Fibroblast of skin of abdomen (primary cell): Measurements from ENCODE around the gene OXA1L.
"Not testable (repeated sequence)": the region's sequence is repeated elsewhere in the genome, so short reads cannot be mapped to it uniquely, and the experiment has no call there.

ENCODE experiments used
- DNase-seq: peaks from one replicate; pipeline ENCODE4 v3.0.0-alpha.2; 2013

Gene OXA1L

GRCh38 chr14:22769369-22769768, 2.9 kb downstream of the OXA1L start:
- no peak for DNase-seq

GRCh38 chr14:22770481-22771187, 4.1 kb downstream of the OXA1L start:
- no peak for DNase-seq

GRCh38 chr14:22772725-22773124, 6.2 kb downstream of the OXA1L start:
- no peak for DNase-seq

GRCh38 chr14:22773162-22774010, 6.9 kb downstream of the OXA1L start:
- DNase-seq = no peak

DNA sequence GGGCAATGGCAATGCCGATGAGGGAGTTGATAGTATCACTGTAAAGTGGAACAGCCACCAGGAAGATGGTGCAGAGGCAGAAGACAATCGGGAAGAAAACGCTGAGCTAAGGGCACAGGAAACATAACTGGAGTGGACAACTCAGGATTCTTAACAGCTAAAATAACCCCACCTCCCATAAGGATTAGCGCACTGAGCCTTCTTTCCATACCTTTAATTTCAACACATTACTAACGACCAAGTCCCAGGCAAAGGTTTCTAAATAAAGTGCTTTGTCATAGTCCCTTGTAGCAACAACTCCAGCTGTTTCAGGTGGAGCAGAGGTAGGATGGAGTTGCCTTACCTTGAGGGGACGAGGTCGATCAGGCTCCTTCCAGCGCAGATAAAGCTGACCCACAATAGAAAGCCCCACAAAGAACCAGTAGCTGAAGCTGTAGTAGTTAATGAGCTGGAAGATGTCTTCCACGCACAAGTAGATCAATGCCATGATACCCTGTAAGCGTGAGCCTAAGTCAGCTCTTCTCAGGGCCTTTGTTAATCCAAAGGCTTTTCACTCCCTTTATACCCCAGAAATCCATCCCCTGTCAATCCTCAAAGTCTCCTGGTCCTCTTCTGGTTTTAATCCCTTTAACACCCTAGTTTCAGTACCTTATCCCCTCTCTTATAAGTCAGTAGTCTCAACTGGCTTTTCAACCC, 7.7 kb downstream of the OXA1L start:
- no peak for DNase-seq

GRCh38 chr14:22776215-22776614, 9.7 kb downstream of the OXA1L start:
- no peak for DNase-seq

- DNase-seq = not testable (repeated sequence)
These were observed 10.4 kb downstream of the OXA1L start for GRCh38 chr14:22776849-22777248.

- no peak for DNase-seq
These were observed 11.6 kb downstream of the OXA1L start for GRCh38 chr14:22778084-22778483.

GRCh38 chr14:22780105-22780679, 13.7 kb downstream of the OXA1L start:
- DNase-seq = no peak

DNA sequence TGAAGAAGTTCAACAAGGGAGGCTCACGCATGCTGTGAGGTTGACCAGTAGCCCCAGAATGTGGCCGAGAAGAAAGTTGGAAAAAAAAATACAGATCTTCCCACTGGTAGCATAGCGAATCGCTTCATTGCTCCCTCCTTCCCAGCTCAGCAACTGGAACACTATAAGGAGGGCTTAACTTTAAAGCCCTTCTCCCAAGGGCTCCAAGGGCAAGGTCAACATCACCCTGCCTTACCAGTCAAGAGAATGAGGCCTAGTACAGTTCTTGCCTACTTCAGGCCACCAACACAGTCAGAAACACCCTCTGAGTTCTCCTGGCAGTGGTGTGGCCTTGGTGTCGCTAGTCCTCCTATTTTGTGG, 14.4 kb downstream of the OXA1L start:
- no peak for DNase-seq

DNA sequence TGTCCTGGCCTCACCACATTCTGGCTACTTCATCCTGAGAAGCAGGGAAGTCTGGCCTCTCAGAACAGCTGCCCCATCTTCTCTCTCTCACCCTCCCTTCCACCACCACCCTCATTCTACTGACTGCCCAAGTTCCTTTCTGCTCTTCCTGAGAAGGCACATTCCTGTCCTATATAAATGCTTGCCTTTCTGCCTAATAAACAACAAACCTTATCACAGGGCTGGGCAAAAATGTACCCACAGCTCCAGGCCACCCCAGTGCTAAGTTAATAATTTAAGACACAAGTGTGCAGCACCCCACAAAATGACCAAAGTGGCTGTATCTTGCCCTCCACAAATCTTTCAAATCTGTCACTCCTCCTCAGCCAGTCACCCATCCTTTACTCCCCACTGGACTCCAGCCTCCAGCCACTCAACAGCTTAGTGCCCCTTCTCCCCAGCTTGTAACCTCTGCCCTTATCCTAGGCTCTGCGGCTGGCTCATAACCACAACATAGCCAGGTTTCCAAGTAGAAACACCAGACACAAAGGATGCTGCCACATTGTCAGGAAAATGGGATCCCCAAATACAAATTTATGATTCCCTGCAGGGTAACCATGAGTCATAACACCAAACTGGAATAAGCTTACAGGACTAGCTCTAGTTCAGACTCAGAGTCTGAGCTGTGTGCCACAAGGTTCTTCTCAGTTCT, 15.0 kb downstream of the OXA1L start:
- DNase-seq = peak; percentile 20

DNA sequence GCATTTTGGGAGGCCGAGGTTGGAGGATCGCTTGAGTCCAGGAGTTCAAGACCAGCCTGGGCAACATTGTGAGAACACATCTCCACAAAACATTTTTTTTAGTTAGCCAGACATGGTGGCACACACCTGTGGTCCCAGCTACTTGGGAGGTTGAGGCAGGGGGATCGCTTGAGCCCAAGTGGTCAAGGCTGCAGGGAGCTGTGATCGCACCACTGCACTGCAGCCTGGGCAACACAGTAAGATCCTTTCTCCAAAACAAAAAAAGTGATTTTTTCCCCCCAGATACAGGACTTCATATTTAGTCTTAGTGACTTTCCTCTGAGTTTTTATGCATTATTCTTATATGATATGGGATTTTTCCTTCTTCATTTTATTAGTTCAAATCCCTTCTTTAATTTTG, 20.2 kb downstream of the OXA1L start:
- no peak for DNase-seq

- DNase-seq = peak; percentile 62
These were observed 24.8 kb downstream of the OXA1L start for GRCh38 chr14:22791301-22791700.

DNA sequence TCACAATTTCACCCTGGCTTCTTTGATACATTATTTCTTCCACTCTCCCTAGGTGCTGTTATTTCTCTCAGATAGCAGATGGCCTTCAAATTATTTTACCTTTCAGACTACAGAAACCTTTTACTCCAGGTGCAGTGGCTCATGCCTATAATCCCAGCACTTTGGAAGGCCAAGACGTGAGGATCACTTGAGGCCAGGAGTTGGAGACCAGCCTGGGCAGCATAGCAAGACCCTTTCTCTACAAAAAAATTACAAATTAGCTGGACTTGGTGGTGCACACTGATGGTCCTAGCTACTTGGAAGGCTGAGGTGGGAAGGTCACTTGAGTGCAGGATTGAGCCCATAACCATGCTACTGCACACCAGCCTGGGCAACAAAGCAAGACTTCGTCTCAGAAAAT, 25.7 kb downstream of the OXA1L start:
- no peak for DNase-seq

- not testable (repeated sequence) for DNase-seq
These were observed 27.1 kb downstream of the OXA1L start for GRCh38 chr14:22793550-22793949.

DNA sequence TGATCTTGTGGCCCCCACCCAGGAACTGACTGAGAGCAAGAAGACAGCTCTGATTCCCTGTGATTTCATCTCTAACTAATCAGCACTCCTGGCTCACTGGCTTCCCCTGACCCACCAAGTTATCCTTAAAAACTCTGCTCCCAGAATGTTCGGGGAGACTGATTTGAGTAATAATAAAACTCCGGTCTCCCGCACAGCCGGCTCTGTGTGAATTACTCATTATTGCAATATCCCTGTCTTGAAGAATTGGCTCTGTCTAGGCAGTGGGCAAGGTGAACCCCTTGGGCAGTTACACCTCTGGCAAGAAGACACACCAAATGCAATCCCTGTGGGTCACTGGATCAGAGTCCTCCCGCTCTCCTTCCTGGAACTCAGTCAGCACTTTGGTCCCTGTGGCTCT, 27.5 kb downstream of the OXA1L start:
- no peak for DNase-seq

DNA sequence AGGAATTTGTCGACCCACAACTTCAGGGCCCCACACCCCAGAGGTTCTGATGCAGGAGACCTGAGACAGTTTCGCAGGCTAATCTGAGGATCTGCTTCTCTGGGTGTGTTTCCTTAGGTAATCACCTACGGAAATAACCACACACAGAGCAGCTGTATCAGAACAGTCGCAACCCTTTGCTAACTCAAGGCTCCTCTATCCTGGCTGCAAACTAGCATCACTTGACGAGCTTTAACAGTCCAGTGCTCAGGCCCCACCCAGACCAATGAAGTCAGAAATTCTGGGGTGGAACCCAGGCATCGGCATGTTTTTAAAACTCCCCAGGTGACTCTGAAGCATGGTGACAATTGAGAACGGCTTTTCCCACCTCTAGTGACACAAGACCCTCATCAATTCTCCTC, 28.1 kb downstream of the OXA1L start:
- no peak for DNase-seq

DNA sequence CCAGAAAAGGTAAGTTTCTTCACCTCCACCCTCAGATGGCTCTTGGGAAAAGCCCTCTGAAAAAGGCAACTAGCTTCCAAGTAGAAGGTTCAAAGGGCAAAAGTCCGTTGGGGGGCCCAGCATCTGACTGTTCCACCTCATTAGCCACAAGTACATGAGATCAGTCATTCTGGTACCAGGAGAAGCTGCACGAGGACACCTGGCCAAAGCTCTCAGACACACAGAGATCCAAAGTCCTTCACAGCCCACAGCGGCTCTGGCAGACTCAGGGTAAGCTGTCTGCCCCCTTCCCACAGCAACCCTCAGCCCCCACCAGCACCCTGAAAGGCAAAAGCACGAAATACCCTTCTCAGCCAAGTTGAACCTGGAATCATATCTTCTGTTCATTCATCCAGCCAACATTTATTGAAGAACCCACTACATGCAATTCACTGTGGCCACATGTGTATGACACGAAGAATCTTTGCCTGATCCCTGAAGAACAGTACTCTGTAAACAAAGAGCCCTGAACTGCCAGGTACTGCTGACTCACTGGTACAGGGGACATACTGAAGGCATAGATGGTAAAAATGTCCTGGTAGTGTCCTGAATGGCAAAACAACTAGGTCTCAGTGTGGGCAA, 29.7 kb downstream of the OXA1L start:
- DNase-seq = no peak

DNA sequence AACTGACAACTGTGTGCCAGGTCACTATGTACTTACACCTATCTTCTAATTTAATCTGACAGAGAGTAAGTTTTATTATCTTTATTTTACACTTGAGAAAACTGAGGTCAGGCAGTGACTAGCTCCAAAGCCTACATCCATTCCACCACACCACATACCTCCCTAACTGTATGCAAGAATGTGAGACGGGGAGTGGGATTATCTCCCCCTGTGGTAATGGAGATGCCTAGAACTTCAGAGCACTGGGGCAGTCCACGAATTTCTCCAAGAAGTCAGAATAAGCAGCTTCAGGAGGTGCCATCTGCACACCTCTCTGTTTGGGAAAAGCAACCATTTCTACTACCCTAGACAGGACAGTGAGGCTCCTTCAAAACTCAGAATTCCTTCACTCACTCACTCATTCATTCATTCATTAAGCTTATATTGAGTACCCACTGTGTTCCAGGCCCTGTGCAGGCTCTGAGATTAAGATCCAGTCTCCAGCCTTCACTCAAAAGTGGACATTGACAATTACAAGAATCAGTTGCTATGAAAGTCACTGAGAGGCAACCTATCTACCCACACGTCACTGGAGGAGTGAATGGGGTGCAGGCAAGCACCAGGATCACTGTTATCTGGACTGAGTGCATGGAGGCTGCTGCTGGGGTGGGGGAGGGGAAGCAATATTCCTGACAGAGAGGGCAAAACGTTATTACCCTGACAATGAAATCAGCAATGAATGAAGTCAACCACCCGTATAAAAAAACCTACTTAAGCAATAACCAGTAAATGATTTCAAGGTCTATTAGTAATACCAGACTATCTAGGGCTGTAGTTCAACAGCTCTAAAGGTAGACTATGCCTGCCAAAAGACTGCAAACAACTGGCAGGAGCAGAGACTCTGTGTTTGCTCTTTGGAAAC, 30.8 kb downstream of the OXA1L start:
- no peak for DNase-seq

DNA sequence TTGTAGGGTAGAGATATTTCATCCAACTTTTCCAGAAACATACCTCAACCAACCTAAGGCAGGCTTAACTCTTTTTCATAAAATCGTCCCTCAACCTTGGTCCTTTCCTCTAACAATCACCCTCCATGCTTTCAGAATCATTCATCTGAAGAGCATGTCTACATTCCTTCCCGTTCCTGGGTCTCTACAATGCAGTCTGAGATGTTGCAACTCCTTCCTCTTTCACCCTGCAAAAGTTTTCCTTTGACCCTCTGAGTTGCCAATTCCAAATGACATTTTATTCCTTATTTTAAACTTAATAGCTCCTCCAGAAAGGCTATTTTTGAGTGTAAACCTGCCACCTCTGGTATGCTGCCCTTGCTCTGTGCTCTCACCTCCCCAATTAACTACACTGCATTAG, 32.0 kb downstream of the OXA1L start:
- DNase-seq = no peak

GRCh38 chr14:22800346-22800745, 33.9 kb downstream of the OXA1L start:
- DNase-seq = no peak
